Keratinocyte (primary cell): Measurements from ENCODE around the gene KRCC1. TPM values are rescaled to one million over a fixed set of nuclear protein-coding genes. Genes with fewer than 3 reads are reported as not detected.

Source experiments
- DNase-seq: peaks from one replicate; pipeline ENCODE4 v3.0.0-alpha.2; 2011; ENCODE audit warnings: low read depth, missing footprints, low spot score
- FAIRE-seq: peaks from 2 replicates; lab custom pipeline; 2011; peaks lifted over from hg19 to GRCh38; lab: Jason Lieb, UNC
- H2AFZ ChIP-seq: 2 replicates; pipeline ENCODE4 v1.6.0; 2012; ENCODE audit warnings: low read length, control low read depth, inconsistent platforms; ENCODE audit not compliant: control insufficient read depth
- H3K27ac ChIP-seq: 2 replicates; pipeline ENCODE4 v1.5.1; 2011; ENCODE audit warnings: low read length; ENCODE audit not compliant: control insufficient read depth, insufficient read depth
- H3K27me3 ChIP-seq: 3 replicates; pipeline ENCODE4 v1.6.0; 2011; ENCODE audit warnings: low read length; ENCODE audit not compliant: control insufficient read depth, insufficient read depth; ENCODE audit errors: extremely low read depth
- H3K36me3 ChIP-seq, 2 experiments: 2 replicates in 1 of 2; 3 replicates in 1 of 2; pipeline ENCODE4 v1.5.1; 2011; ENCODE audit warnings: low read length in 2 of 2, mild to moderate bottlenecking in 1 of 2; ENCODE audit not compliant: control insufficient read depth in 2 of 2, insufficient read depth in 2 of 2; ENCODE audit errors: extremely low read depth in 1 of 2
- H3K4me1 ChIP-seq: 3 replicates; pipeline ENCODE4 v1.5.1; 2011; ENCODE audit warnings: low read length; ENCODE audit not compliant: control insufficient read depth, insufficient read depth; ENCODE audit errors: extremely low read depth
- H3K4me2 ChIP-seq: 3 replicates; pipeline ENCODE4 v1.6.0; 2011; ENCODE audit warnings: low read depth, low read length; ENCODE audit not compliant: control insufficient read depth, insufficient read depth; ENCODE audit errors: extremely low read depth
- H3K4me3 ChIP-seq, 3 experiments: fragments of 200-600 bp in 1 of 3; sonication (generic) in 1 of 3; 2 replicates in 2 of 3; 3 replicates in 1 of 3; pipeline ENCODE4 v1.5.1; 2011 to 2016; ENCODE audit warnings: low read length in 3 of 3, mild to moderate bottlenecking in 3 of 3, control low read depth in 2 of 3, inconsistent platforms in 1 of 3, low read depth in 1 of 3, mixed read lengths in 1 of 3, mixed run types in 1 of 3, moderate library complexity in 1 of 3; ENCODE audit not compliant: control insufficient read depth in 2 of 3, insufficient read depth in 2 of 3; ENCODE audit errors: extremely low read depth in 1 of 3
- H3K79me2 ChIP-seq: 2 replicates; pipeline ENCODE4 v1.6.0; 2012; ENCODE audit warnings: low read length; ENCODE audit not compliant: control insufficient read depth, insufficient read depth
- H3K9ac ChIP-seq: 3 replicates; pipeline ENCODE4 v1.6.0; 2011; ENCODE audit warnings: low read length; ENCODE audit not compliant: control insufficient read depth, insufficient read depth; ENCODE audit errors: extremely low read depth
- H3K9me1 ChIP-seq: 3 replicates; pipeline ENCODE4 v1.6.0; 2011; ENCODE audit warnings: low read length; ENCODE audit not compliant: control insufficient read depth, insufficient read depth; ENCODE audit errors: extremely low read depth
- H3K9me3 ChIP-seq: 2 replicates; pipeline ENCODE4 v1.5.1; 2012; ENCODE audit warnings: low read depth, low read length; ENCODE audit not compliant: control insufficient read depth
- H4K20me1 ChIP-seq: 3 replicates; pipeline ENCODE4 v1.6.0; 2011; ENCODE audit warnings: low read length; ENCODE audit not compliant: control insufficient read depth, insufficient read depth; ENCODE audit errors: extremely low read depth
- EZH2 ChIP-seq: IDR thresholded peaks from one replicate; pipeline ENCODE4 v1.6.1; 2012; ENCODE audit warnings: inconsistent platforms, mild to moderate bottlenecking, low read length, moderate library complexity
- dilution Hi-C: fragments of 300-500 bp; cut with MboI; formaldehyde crosslinking; loops from one replicate; pipeline ENCODE4 v1.7.0; 2020; ENCODE audit warnings: low sequenced_read_pairs; ENCODE audit not compliant: extremely low pct_ligation_motif_present
- polyA minus RNA-seq, 3 experiments: library from RNA; depleted of rRNA, polyadenylated mRNA; stranded (reverse); fragments of >200 nt; gene quantifications; 1 replicate in 1 of 3; 2 replicates in 1 of 3; 3 replicates in 1 of 3; pipeline ENCODE4 v1.2.3, GENCODE V29; 2011
- polyA plus RNA-seq, 5 experiments: library from polyadenylated mRNA; depleted of rRNA in 3 of 5; stranded (reverse) in 3 of 5; stranded (forward) in 1 of 5; unstranded in 1 of 5; fragments of >200 nt; gene quantifications; 1 replicate in 1 of 5; 2 replicates in 3 of 5; 3 replicates in 1 of 5; pipeline versions ENCODE4 v1.2.1 to v1.2.3, GENCODE V29; 2011 to 2012; ENCODE audit warnings: missing spikeins in 2 of 5, low read depth in 1 of 5, low replicate concordance in 1 of 5
- TF ChIP-seq, protein P1 (sequence below), 3 experiments: IDR thresholded peaks in 1 of 3; conservative IDR thresholded peaks in 1 of 3; optimal IDR thresholded peaks in 1 of 3; 2 replicates in 2 of 3; 3 replicates in 1 of 3; pipeline versions ENCODE3 to v1.5.1; 2011; ENCODE audit warnings: low read length in 3 of 3, mild to moderate bottlenecking in 3 of 3, moderate library complexity in 2 of 3, control low read depth in 1 of 3, inconsistent platforms in 1 of 3; ENCODE audit not compliant: insufficient read depth in 2 of 3; ENCODE audit errors: extremely low read depth in 1 of 3

Gene KRCC1
- polyA plus RNA-seq (12.4 to 21.1 TPM (median 16.2 TPM) in 3 replicates), polyA minus RNA-seq (1.2 to 6.6 TPM (median 3.4 TPM) in 3 replicates)
- polyA plus RNA-seq (2011; ENCODE audit: low read depth): 24.8 TPM
- 11.5 and 22.1 TPM in 2 replicates for polyA plus RNA-seq (2011; cell fraction: cytosol; rRNA removed)
- polyA plus RNA-seq (2011; cell fraction: nucleus; rRNA removed): 8.5 and 10.7 TPM in 2 replicates
- 11.9 and 12.9 TPM in 2 replicates for polyA plus RNA-seq (2012; ENCODE audit: low replicate concordance)
- polyA minus RNA-seq (2011; cell fraction: cytosol; rRNA and poly(A)+ RNA removed): 6.3 TPM
- 2.0 and 3.7 TPM in 2 replicates for polyA minus RNA-seq (2011; cell fraction: nucleus; rRNA and poly(A)+ RNA removed)

DNA sequence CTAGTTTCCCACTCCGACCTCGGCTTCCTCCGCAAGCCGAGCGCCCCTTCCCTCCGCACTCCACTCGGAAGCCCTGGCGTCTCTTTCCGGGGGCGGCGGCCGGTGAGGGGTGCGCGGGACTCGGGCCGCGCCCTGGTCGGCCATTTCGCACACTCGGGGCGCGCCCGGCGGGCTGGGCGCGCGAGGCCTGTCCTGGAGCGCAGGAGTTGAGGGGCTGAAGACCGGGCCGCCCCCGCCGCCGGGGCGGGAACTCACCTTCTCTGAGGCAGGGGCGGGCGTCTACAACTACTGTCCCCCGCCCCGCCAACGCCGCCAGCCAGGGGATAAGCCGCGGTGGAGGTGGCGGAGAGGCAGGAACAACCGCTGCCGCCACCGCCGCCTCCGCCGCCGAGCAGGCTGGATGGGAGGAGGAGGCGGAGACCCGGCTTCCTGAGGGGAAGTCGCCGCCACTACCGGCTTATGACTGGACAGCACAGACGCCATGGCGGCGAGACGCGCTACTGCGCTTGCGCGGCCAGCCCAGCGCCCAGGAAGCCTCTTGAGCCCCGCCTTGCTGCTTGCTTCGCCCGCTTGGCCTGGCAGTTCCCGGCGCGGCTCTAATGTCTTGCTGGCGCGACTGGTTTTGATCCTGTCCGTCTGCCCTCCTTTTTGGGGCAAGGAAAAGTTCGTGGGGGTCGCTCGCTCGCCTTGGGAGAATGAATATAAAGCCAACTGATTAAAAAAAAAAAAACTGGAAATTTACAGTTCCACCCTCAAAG lies at the start of gene KRCC1:
TSS of gene KRCC1 (minus strand) at position 413 of the 758 bp plus-strand sequence. CDS start 27,220 bp downstream, outside the sequence.
- Histone ChIP-seq H2AFZ (peak within 1 kb of the TSS; percentile 79), H3K79me2 (peaks cover 20% of the 10 kb centered on the region), H3K27ac (peak within 1 kb of the TSS; percentile 78), H3K9me3 (no peaks in the 10 kb centered on the region), H4K20me1 (no peaks in the 10 kb centered on the region), H3K9me1 (no peaks in the 10 kb centered on the region), H3K4me3 (peak within 1 kb of the TSS; percentile 69 to 80 (median 72)), H3K27me3 (no peaks in the 10 kb centered on the region), H3K9ac (peak within 1 kb of the TSS; percentile 84), H3K4me2 (peak within 1 kb of the TSS; percentile 85), H3K4me1 (peaks cover 14% of the 10 kb centered on the region), H3K36me3 (peaks cover 0 to 1% of the 10 kb centered on the region in 2 experiments)
- no peak for FAIRE-seq
- TF ChIP-seq, protein P1, sequence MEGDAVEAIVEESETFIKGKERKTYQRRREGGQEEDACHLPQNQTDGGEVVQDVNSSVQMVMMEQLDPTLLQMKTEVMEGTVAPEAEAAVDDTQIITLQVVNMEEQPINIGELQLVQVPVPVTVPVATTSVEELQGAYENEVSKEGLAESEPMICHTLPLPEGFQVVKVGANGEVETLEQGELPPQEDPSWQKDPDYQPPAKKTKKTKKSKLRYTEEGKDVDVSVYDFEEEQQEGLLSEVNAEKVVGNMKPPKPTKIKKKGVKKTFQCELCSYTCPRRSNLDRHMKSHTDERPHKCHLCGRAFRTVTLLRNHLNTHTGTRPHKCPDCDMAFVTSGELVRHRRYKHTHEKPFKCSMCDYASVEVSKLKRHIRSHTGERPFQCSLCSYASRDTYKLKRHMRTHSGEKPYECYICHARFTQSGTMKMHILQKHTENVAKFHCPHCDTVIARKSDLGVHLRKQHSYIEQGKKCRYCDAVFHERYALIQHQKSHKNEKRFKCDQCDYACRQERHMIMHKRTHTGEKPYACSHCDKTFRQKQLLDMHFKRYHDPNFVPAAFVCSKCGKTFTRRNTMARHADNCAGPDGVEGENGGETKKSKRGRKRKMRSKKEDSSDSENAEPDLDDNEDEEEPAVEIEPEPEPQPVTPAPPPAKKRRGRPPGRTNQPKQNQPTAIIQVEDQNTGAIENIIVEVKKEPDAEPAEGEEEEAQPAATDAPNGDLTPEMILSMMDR (optimal IDR thresholded peaks at IDR 0.05 in 1 of 3, IDR thresholded peaks at IDR 0.05 in 1 of 3, conservative IDR thresholded peaks at IDR 0.05 in 1 of 3; ENCODE audit: extremely low read depth in 1 of 3, insufficient read depth in 2 of 3, low read length in 3 of 3): no peak
- TF ChIP-seq EZH2: no peak
- peak; percentile 67 for DNase-seq
- dilution Hi-C loops: no loop called here

DNA sequence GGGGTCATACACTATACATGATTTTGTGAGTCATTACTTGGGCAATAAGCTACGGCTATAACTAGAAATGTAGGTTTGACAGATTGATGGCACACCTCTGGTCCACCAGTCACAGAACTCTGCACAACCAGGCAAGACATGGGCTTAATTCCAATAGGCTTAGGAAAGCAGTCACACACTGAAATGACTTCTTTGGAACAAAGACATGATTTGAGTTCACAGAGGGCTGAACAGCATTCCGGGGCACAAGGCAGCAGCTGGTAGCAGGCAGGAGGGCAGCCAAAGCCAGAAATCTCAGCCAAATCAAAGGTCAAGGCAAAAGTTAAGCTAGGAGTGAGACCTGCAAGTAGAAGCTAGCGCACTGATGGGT lies 44.9 kb upstream of the KRCC1 start:
- DNase-seq (no peak), FAIRE-seq (no peak)
- TF ChIP-seq, protein P1 (optimal IDR thresholded peaks at IDR 0.05 in 1 of 3, IDR thresholded peaks at IDR 0.05 in 1 of 3, conservative IDR thresholded peaks at IDR 0.05 in 1 of 3; ENCODE audit: extremely low read depth in 1 of 3, insufficient read depth in 2 of 3, low read length in 3 of 3): no peak
- no peak for TF ChIP-seq EZH2
- dilution Hi-C loops: no loop called here
- no peaks in the 10 kb centered on the region for H3K79me2 ChIP-seq
- H4K20me1 ChIP-seq: no peaks in the 10 kb centered on the region
- H3K9me1 ChIP-seq: no peaks in the 10 kb centered on the region
- H3K27ac ChIP-seq: no peak overlapping the region
- H2AFZ ChIP-seq: no peak overlapping the region
- H3K36me3 ChIP-seq: no peaks in the 10 kb centered on the region
- H3K4me1 ChIP-seq: peaks cover 3% of the 10 kb centered on the region
- no peak overlapping the region for H3K4me3 ChIP-seq
- H3K4me2 ChIP-seq: no peak overlapping the region
- no peaks in the 10 kb centered on the region for H3K9me3 ChIP-seq
- H3K9ac ChIP-seq: no peak overlapping the region
- H3K27me3 ChIP-seq: no peaks in the 10 kb centered on the region
